ENCODE data around the gene AHRR.
"Not testable (repeated sequence)": the region's sequence is repeated elsewhere in the genome, so short reads cannot be mapped to it uniquely, and the experiment has no call there.

AHRR gene

GRCh38 chr5:477871-478270 is 156.4 kb downstream of the AHRR start:
- ATAC-seq, result no peak

GRCh38 chr5:478369-478981 is 157.0 kb downstream of the AHRR start:
- ATAC-seq, result no peak

- no peak for ATAC-seq
Observed at GRCh38 chr5:478982-479535, 157.5 kb downstream of the AHRR start.

- no peak for ATAC-seq
Observed at GRCh38 chr5:479566-480319, 158.2 kb downstream of the AHRR start.

GRCh38 chr5:481347-481746 is 159.8 kb downstream of the AHRR start:
- ATAC-seq, result no peak

- ATAC-seq, result no peak
Observed at GRCh38 chr5:482021-482420, 160.5 kb downstream of the AHRR start.

- no peak for ATAC-seq
Observed at GRCh38 chr5:482506-482905, 161.0 kb downstream of the AHRR start.

GRCh38 chr5:483011-483410 is 161.5 kb downstream of the AHRR start:
- no peak for ATAC-seq

GRCh38 chr5:483434-484140 is 162.1 kb downstream of the AHRR start:
- no peak for ATAC-seq

GRCh38 chr5:484556-484955 is 163.0 kb downstream of the AHRR start:
- no peak for ATAC-seq

GRCh38 chr5:485113-485945 is 163.8 kb downstream of the AHRR start:
- no peak for ATAC-seq

- ATAC-seq, result peak; percentile 36 to 46
Observed at GRCh38 chr5:485946-486491, 164.5 kb downstream of the AHRR start.

GRCh38 chr5:486597-486996 is 165.1 kb downstream of the AHRR start:
- not testable (repeated sequence) for ATAC-seq

All from activated CD4-positive, CD25-positive, alpha-beta regulatory T cell treated with anti-CD3 and anti-CD28 coated beads, Interleukin-2, amount 50 U/mL, for 24 hours (primary cell).